ENCODE measurements around the gene TAS2R9.

TAS2R9 gene

GRCh38 chr12:10783252-10783651, 26.7 kb downstream of the TAS2R9 start:
- H3K36me3 ChIP-seq (ENCODE audit: control insufficient read depth, low read length): no peaks in the 10 kb centered on the region
- no peaks in the 10 kb centered on the region for H4K20me1 ChIP-seq (ENCODE audit: control insufficient read depth, insufficient read depth, low read depth, low read length)
- TF ChIP-seq EZH2phosphoT487 (IDR thresholded peaks at IDR 0.05; ENCODE audit: borderline replicate concordance, low read length) (no peak), CTCF (IDR thresholded peaks at IDR 0.05; ENCODE audit: low read depth, low read length, poor library complexity, severe bottlenecking) (no peak)
- no peaks in the 10 kb centered on the region for H3F3A ChIP-seq (ENCODE audit: control insufficient read depth, insufficient read depth)
- H3K27me3 ChIP-seq (ENCODE audit: control insufficient read depth, low read length): no peaks in the 10 kb centered on the region
- no peak overlapping the region for H3K27ac ChIP-seq (ENCODE audit: low read depth, low read length)
- no peaks in the 10 kb centered on the region for H3K79me2 ChIP-seq (ENCODE audit: control insufficient read depth, low read length)
- no peaks in the 10 kb centered on the region for H3K4me1 ChIP-seq (ENCODE audit: control insufficient read depth, low read length)
- no peak overlapping the region for H3K4me3 ChIP-seq (ENCODE audit: low read length)
- no peaks in the 10 kb centered on the region for H3K9me2 ChIP-seq (replicated peaks; ENCODE audit: control insufficient read depth, low read length)
- no peaks in the 10 kb centered on the region for H3K9me3 ChIP-seq (ENCODE audit: control insufficient read depth, insufficient read depth, low read length)
- no peak overlapping the region for H3K4me2 ChIP-seq (ENCODE audit: low read length)

DNA sequence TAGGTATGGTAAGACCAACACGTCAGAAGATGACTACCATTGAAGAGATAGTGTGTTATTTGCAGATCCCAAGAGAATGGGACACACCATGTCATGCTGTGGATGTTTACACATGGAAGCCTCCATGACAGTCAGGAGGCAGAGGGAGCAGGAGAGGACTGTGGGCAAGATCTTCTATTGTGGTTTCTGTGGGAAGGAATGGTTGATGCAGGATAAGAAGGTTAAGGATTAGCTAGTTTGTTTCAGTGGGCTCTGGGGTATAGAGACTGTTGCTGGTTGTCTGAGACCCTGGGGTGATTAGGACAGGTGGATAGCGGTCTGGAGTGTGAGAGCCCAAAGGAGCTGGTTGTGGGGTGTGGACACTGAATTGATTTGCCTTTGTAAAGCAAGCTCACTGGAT, 30.9 kb downstream of the TAS2R9 start:
- no peak overlapping the region for H3K27ac ChIP-seq (ENCODE audit: low read depth, low read length)
- H3K4me3 ChIP-seq (ENCODE audit: low read length): no peak overlapping the region
- H3K4me1 ChIP-seq (ENCODE audit: control insufficient read depth, low read length): no peaks in the 10 kb centered on the region
- no peaks in the 10 kb centered on the region for H4K20me1 ChIP-seq (ENCODE audit: control insufficient read depth, insufficient read depth, low read depth, low read length)
- H3K36me3 ChIP-seq (ENCODE audit: control insufficient read depth, low read length): no peaks in the 10 kb centered on the region
- no peaks in the 10 kb centered on the region for H3K9me2 ChIP-seq (replicated peaks; ENCODE audit: control insufficient read depth, low read length)
- H3K27me3 ChIP-seq (ENCODE audit: control insufficient read depth, low read length): peaks cover 6% of the 10 kb centered on the region
- H3K4me2 ChIP-seq (ENCODE audit: low read length): no peak overlapping the region
- no peak for TF ChIP-seq CTCF (IDR thresholded peaks at IDR 0.05; ENCODE audit: low read depth, low read length, poor library complexity, severe bottlenecking)
- no peak for TF ChIP-seq EZH2phosphoT487 (IDR thresholded peaks at IDR 0.05; ENCODE audit: borderline replicate concordance, low read length)
- no peaks in the 10 kb centered on the region for H3F3A ChIP-seq (ENCODE audit: control insufficient read depth, insufficient read depth)
- no peaks in the 10 kb centered on the region for H3K79me2 ChIP-seq (ENCODE audit: control insufficient read depth, low read length)
- no peaks in the 10 kb centered on the region for H3K9me3 ChIP-seq (ENCODE audit: control insufficient read depth, insufficient read depth, low read length)

DNA sequence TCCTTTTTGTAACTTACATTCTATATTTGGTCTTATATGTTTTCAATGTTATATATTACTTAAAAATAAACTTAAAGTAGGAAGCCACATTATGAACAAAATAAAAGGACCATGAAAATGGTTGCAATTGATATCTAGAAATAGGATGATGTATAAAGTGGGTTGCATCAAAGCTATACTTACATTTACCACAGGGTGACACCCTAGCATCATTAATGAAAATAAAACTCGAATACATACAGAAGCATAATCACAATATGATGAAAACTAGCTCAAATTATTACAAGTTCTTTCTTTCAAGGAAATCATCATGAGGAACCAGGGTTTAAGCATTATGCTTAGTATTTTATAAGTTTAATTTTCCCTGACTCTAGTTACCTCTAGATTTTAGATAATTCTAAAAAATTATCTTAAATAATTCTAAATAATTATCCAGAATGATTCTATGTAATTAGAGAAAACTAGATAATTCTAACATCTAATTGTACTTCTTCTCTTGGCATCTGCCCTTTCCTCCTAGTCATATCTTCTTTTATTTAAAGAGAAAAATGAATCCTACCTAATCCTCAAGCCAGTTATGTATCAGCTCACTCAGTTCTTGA, 38.7 kb downstream of the TAS2R9 start:
- no peaks in the 10 kb centered on the region for H3F3A ChIP-seq (ENCODE audit: control insufficient read depth, insufficient read depth)
- H3K27me3 ChIP-seq (ENCODE audit: control insufficient read depth, low read length): peaks cover 30% of the 10 kb centered on the region
- H4K20me1 ChIP-seq (ENCODE audit: control insufficient read depth, insufficient read depth, low read depth, low read length): no peaks in the 10 kb centered on the region

More for the DNA sequence above, 38.7 kb downstream of the TAS2R9 start:
- Histone ChIP-seq H3K4me2 (ENCODE audit: low read length) (no peak overlapping the region), H3K4me3 (ENCODE audit: low read length) (no peak overlapping the region), H3K9me2 (replicated peaks; ENCODE audit: control insufficient read depth, low read length) (no peaks in the 10 kb centered on the region), H3K36me3 (ENCODE audit: control insufficient read depth, low read length) (no peaks in the 10 kb centered on the region), H3K27ac (ENCODE audit: low read depth, low read length) (no peak overlapping the region), H3K79me2 (ENCODE audit: control insufficient read depth, low read length) (no peaks in the 10 kb centered on the region), H3K9me3 (ENCODE audit: control insufficient read depth, insufficient read depth, low read length) (no peaks in the 10 kb centered on the region), H3K4me1 (ENCODE audit: control insufficient read depth, low read length) (no peaks in the 10 kb centered on the region)
- TF ChIP-seq CTCF (IDR thresholded peaks at IDR 0.05; ENCODE audit: low read depth, low read length, poor library complexity, severe bottlenecking): peak; percentile 44
- no peak for TF ChIP-seq EZH2phosphoT487 (IDR thresholded peaks at IDR 0.05; ENCODE audit: borderline replicate concordance, low read length)

Measured in DOHH2 (cell line).